ENCODE data around the gene SHROOM3.

SHROOM3 gene

DNA sequence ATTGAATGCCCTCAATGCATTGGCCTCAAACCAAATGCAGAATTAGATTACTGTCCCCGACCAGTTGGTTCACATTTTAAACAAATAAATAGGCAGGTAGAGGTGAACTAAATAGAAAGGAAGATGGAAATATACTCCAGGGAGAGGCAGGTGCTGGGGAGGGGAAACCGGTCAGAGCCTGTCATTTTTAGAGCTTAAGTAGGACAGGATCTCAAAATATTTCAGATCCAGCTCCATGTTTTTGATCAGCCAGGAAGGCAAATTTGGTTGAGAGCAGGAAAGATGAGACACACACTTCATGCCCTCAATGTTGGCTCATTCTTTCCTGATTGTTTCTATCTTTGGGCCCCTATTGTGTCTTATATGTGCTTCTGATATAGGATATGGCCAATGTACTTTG, 206.7 kb downstream of the SHROOM3 start:
- Mint-ChIP-seq H3K27ac (no peak overlapping the region), H3K27me3 (ENCODE audit: low read depth) (peaks cover 4% of the 10 kb centered on the region), H3K9me3 (no peaks in the 10 kb centered on the region), H3K36me3 (ENCODE audit: low read depth) (no peaks in the 10 kb centered on the region), H3K4me3 (no peak overlapping the region), H3K4me1 (peaks cover 21% of the 10 kb centered on the region)
- TF ChIP-seq, protein P1, sequence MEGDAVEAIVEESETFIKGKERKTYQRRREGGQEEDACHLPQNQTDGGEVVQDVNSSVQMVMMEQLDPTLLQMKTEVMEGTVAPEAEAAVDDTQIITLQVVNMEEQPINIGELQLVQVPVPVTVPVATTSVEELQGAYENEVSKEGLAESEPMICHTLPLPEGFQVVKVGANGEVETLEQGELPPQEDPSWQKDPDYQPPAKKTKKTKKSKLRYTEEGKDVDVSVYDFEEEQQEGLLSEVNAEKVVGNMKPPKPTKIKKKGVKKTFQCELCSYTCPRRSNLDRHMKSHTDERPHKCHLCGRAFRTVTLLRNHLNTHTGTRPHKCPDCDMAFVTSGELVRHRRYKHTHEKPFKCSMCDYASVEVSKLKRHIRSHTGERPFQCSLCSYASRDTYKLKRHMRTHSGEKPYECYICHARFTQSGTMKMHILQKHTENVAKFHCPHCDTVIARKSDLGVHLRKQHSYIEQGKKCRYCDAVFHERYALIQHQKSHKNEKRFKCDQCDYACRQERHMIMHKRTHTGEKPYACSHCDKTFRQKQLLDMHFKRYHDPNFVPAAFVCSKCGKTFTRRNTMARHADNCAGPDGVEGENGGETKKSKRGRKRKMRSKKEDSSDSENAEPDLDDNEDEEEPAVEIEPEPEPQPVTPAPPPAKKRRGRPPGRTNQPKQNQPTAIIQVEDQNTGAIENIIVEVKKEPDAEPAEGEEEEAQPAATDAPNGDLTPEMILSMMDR (IDR thresholded peaks at IDR 0.05; ENCODE audit: unreplicated experiment in 3 of 3): no peak

DNA sequence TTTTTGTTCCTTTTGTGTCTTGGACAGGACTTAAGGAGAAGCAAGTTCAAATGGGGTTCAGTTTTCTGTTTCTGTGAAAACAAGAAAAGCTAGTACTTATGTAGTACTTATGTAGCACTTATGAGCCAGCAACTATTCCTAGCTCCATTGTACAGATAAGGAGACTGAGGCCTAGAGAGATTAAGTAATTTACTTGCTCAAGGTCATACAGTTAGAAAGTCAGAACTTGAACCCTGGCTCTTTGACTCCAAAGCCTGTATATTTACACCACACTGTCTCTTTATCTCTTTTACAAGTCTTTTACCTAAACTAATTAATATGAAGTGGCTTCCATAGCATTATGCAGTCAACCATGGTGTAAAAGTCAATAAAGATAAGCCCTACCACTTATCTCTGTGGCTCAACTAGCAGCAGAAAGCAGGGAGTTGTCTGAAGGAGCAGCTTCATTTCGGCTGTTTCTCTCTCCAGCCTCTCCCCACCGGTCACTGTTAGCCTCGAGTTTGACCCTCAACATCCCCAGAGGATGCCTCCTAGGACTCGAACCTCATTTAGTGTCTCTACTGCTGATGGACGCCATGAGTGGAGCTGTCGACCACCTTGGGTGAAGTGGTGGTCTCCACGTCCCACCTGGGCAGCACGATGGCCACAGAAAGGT, 209.9 kb downstream of the SHROOM3 start:
- Mint-ChIP-seq H3K4me3 (no peak overlapping the region), H3K9me3 (no peaks in the 10 kb centered on the region), H3K27me3 (ENCODE audit: low read depth) (peaks cover 4% of the 10 kb centered on the region), H3K27ac (no peak overlapping the region), H3K4me1 (peaks cover 12% of the 10 kb centered on the region), H3K36me3 (ENCODE audit: low read depth) (no peaks in the 10 kb centered on the region)
- TF ChIP-seq, protein P1 (IDR thresholded peaks at IDR 0.05; ENCODE audit: unreplicated experiment in 3 of 3): no peak

DNA sequence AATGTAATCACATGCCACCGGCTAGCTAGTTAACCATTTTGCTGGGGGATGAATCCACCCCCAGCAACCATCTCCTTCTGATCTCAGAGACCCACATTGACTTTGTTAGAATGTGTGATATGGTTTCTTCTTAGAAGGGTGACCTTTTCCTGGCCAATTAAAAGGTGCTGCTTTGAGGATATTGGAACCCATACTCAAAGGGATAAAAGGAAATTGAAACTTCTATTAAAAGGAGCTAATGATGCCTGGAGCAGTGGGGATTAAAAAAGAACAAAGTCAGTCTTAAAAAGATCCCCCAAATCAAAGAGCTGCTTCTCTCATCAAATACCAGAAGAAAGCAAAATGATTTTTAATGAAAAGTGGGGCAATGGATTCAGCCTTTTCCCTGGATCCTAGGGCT, 214.1 kb downstream of the SHROOM3 start:
- H3K4me3 Mint-ChIP-seq: no peak overlapping the region
- no peaks in the 10 kb centered on the region for H3K9me3 Mint-ChIP-seq

DNA sequence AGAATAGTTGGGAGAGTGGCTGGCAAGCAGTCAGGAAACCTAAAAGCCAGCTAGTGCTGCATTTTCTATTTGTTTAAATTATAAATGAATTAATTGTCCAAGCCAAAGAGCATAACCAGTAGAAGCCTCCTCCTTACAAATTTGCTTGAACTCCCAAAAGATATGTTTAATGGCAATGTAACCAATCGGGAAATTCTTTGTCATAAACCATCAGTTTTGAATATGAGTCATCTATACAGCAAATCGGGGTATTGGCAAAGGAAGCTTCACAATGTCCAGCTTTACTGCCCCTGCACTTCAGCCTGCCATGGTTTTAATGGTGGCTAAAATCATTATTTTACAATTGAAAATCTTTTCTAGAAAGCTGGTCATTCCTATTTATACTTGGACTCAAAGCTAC, 216.6 kb downstream of the SHROOM3 start:
- TF ChIP-seq, protein P1 (IDR thresholded peaks at IDR 0.05; ENCODE audit: unreplicated experiment in 3 of 3): no peak
- Mint-ChIP-seq H3K4me1 (no peaks in the 10 kb centered on the region), H3K9me3 (no peaks in the 10 kb centered on the region), H3K27me3 (ENCODE audit: low read depth) (no peaks in the 10 kb centered on the region), H3K4me3 (no peak overlapping the region), H3K36me3 (ENCODE audit: low read depth) (no peaks in the 10 kb centered on the region), H3K27ac (no peak overlapping the region)

More for the DNA sequence above, 214.1 kb downstream of the SHROOM3 start:
- TF ChIP-seq, protein P1 (IDR thresholded peaks at IDR 0.05; ENCODE audit: unreplicated experiment in 3 of 3): no peak
- Mint-ChIP-seq H3K36me3 (ENCODE audit: low read depth) (no peaks in the 10 kb centered on the region), H3K27ac (no peak overlapping the region), H3K4me1 (no peaks in the 10 kb centered on the region), H3K27me3 (ENCODE audit: low read depth) (no peaks in the 10 kb centered on the region)

DNA sequence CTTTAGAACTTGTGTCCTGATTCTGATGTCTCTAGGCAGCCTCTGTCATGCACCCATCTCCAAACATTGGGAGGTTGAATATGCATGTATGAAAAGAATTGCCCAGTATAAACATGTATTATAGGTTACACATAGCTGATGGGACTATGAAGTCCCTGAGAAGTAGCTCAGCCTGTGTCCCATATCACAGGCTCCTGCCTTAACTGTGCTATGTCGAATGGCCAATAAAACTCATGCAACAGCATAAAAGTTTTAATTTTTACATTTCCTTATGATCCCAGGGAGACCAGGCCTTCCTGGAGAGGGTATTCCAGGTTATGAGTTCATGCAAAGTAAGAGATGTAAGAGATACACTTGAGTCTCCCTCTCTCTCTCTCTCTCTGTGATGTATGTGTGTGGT, 217.4 kb downstream of the SHROOM3 start:
- H3K9me3 Mint-ChIP-seq: no peaks in the 10 kb centered on the region
- H3K36me3 Mint-ChIP-seq (ENCODE audit: low read depth): no peaks in the 10 kb centered on the region
- H3K27me3 Mint-ChIP-seq (ENCODE audit: low read depth): no peaks in the 10 kb centered on the region
- no peak overlapping the region for H3K27ac Mint-ChIP-seq
- H3K4me1 Mint-ChIP-seq: peaks cover under 1% of the 10 kb centered on the region
- TF ChIP-seq, protein P1 (IDR thresholded peaks at IDR 0.05; ENCODE audit: unreplicated experiment in 3 of 3): no peak
- no peak overlapping the region for H3K4me3 Mint-ChIP-seq

DNA sequence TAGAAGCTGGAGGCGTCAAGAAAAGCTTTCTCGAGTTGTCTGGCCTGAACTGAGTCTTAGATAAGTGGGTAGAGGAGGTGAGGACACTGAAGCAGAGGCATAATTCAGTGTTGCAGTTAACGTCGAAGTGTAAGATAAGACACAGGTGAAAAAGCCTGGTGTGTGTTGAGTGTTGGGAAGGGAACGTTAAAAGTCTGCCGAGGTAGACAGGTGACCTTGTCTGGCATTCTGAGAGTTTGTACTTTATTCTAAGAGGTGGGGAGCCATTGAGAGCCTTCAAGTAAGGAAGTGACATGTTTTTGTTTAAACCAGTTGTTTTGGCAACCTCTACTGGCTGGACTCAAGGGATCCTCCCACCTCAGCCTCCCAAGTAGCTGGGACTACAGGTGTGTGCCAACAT, 219.1 kb downstream of the SHROOM3 start:
- no peak overlapping the region for H3K27ac Mint-ChIP-seq
- peaks cover 17% of the 10 kb centered on the region for H3K4me1 Mint-ChIP-seq
- no peaks in the 10 kb centered on the region for H3K9me3 Mint-ChIP-seq
- H3K36me3 Mint-ChIP-seq (ENCODE audit: low read depth): no peaks in the 10 kb centered on the region
- H3K27me3 Mint-ChIP-seq (ENCODE audit: low read depth): no peaks in the 10 kb centered on the region
- H3K4me3 Mint-ChIP-seq: no peak overlapping the region
- TF ChIP-seq, protein P1 (IDR thresholded peaks at IDR 0.05; ENCODE audit: unreplicated experiment in 3 of 3): no peak

All from nephron (organoid).